PC-3 (cell line): ENCODE measurements around the gene ZCCHC14. TPM values are rescaled to one million over a fixed set of nuclear protein-coding genes. Genes with fewer than 3 reads are reported as not detected.

Experiments used
- ATAC-seq: fragments of 200-7000 bp; cut with Tn5 transposase; 2 replicates; pipeline ENCODE4 v1.9.1; 2020; ENCODE audit warnings: mild to moderate bottlenecking, moderate library complexity
- BruUV-seq: library from RNA; stranded (reverse); fragments of 400-500 nt; replicated peaks from 2 replicates; lab custom pipeline; 2021; lab: Mats Ljungman, UMichigan
- CTCF ChIA-PET: fragments of 300-600 bp; sonication (Branson Sonifier 250); formaldehyde crosslinking; loops from one replicate; lab custom pipeline; 2022; ENCODE audit warnings: antibody characterized with exemption; lab: Charles Lee
- POLR2A ChIA-PET: fragments of 300-600 bp; sonication (Branson Sonifier 250); formaldehyde crosslinking; loops from one replicate; lab custom pipeline; 2022; ENCODE audit warnings: antibody characterized with exemption; ENCODE audit not compliant: unreplicated experiment; lab: Charles Lee
- DNase-seq: peaks from one replicate; pipeline ENCODE4 v3.0.0-alpha.2; 2015
- H2AFZ ChIP-seq: fragments of 300-600 bp; sonication (generic); 2 replicates; pipeline ENCODE4 v1.6.0; 2016; ENCODE audit warnings: antibody characterized with exemption, low read length
- H3F3A ChIP-seq: fragments of 300-600 bp; sonication (generic); one replicate; pipeline ENCODE4 v1.6.0; 2017; ENCODE audit warnings: antibody characterized with exemption, low read length, control low read depth, mild to moderate bottlenecking; ENCODE audit not compliant: unreplicated experiment
- H3K27ac ChIP-seq: fragments of 300-600 bp; sonication (generic); 2 replicates; pipeline ENCODE4 v1.5.1; 2016; ENCODE audit warnings: mild to moderate bottlenecking, low read length
- H3K27me3 ChIP-seq: fragments of 300-600 bp; sonication (generic); 2 replicates; pipeline ENCODE4 v1.6.1; 2016; ENCODE audit warnings: low read length, mixed read lengths
- H3K36me3 ChIP-seq: fragments of 300-600 bp; sonication (generic); 2 replicates; pipeline ENCODE4 v1.6.1; 2016; ENCODE audit warnings: low read depth, mixed run types, low read length, mixed read lengths
- H3K4me1 ChIP-seq: fragments of 300-600 bp; sonication (generic); 2 replicates; pipeline ENCODE4 v1.5.1; 2016; ENCODE audit warnings: low read length; ENCODE audit not compliant: insufficient read depth
- H3K4me2 ChIP-seq: fragments of 300-600 bp; sonication (generic); 2 replicates; pipeline ENCODE4 v1.6.0; 2016; ENCODE audit warnings: low read length
- H3K4me3 ChIP-seq: fragments of 300-600 bp; sonication (generic); 2 replicates; pipeline ENCODE4 v1.5.1; 2016; ENCODE audit warnings: mild to moderate bottlenecking, low read length, mixed read lengths
- H3K79me2 ChIP-seq: fragments of 300-600 bp; sonication (generic); 2 replicates; pipeline ENCODE4 v1.6.1; 2017; ENCODE audit warnings: low read length, mixed read lengths
- H3K9ac ChIP-seq: fragments of 300-600 bp; sonication (generic); 2 replicates; pipeline ENCODE4 v1.6.0; 2016; ENCODE audit warnings: mild to moderate bottlenecking, low read length
- H3K9me2 ChIP-seq: fragments of 300-600 bp; sonication (generic); replicated peaks from 2 replicates; pipeline ENCODE4 v1.6.1; 2016; ENCODE audit warnings: mixed run types, low read length, mixed read lengths
- H3K9me3 ChIP-seq: fragments of 300-600 bp; sonication (generic); 2 replicates; pipeline ENCODE4 v1.6.1; 2016; ENCODE audit warnings: low read length, mixed read lengths
- H4K20me1 ChIP-seq: fragments of 300-600 bp; sonication (generic); 2 replicates; pipeline ENCODE4 v1.6.1; 2016; ENCODE audit warnings: low read length, mixed read lengths
- CTCF ChIP-seq: fragments of 300-600 bp; sonication (generic); conservative IDR thresholded peaks from 2 replicates; pipeline ENCODE4 v1.5.1; 2017; ENCODE audit warnings: antibody characterized with exemption, low read depth, mild to moderate bottlenecking, low read length
- EZH2 ChIP-seq: fragments of 300-600 bp; sonication (generic); IDR thresholded peaks from one replicate; pipeline ENCODE4 v1.6.1; 2017; ENCODE audit warnings: antibody characterized with exemption, mild to moderate bottlenecking, low read length; ENCODE audit not compliant: unreplicated experiment
- EZH2phosphoT487 ChIP-seq: fragments of 300-600 bp; sonication (generic); IDR thresholded peaks from 2 replicates; pipeline ENCODE4 v1.6.1; 2018; ENCODE audit warnings: mild to moderate bottlenecking, antibody characterized with exemption, low read length, borderline replicate concordance
- intact Hi-C: fragments of 100-400 bp; cut with micrococcal nuclease; formaldehyde crosslinking; loops from 2 replicates; pipeline ENCODE4 v1.9.0; 2023
- total RNA-seq: library from RNA; depleted of rRNA; stranded (reverse); fragments of >200 nt; gene quantifications from 2 replicates; pipeline ENCODE4 v1.2.3, GENCODE V29; 2014

The ZCCHC14 gene
- total RNA-seq, 1 experiment from 2014 or later: 5.3 TPM

- Histone ChIP-seq H3K27ac (no peak overlapping the region), H3K4me3 (no peak overlapping the region), H3K9me2 (no peaks in the 10 kb centered on the region), H3K36me3 (no peaks in the 10 kb centered on the region), H3K4me2 (no peak overlapping the region), H3K9me3 (no peaks in the 10 kb centered on the region), H3F3A (no peaks in the 10 kb centered on the region), H2AFZ (no peak overlapping the region), H3K9ac (no peak overlapping the region), H3K27me3 (no peaks in the 10 kb centered on the region), H3K79me2 (no peaks in the 10 kb centered on the region), H4K20me1 (no peaks in the 10 kb centered on the region), H3K4me1 (no peaks in the 10 kb centered on the region)
- CTCF ChIA-PET: no interaction called here
- ATAC-seq: no peak
- BruUV-seq: no TSS peak
- DNase-seq: no peak
- TF ChIP-seq CTCF: no peak
- no peak for TF ChIP-seq EZH2phosphoT487
- TF ChIP-seq EZH2: no peak
- POLR2A ChIA-PET: no interaction called here
- intact Hi-C loops: no loop called here
Measured at GRCh38 chr16:87527055-87527724, 34.4 kb upstream of the ZCCHC14 start.

DNA sequence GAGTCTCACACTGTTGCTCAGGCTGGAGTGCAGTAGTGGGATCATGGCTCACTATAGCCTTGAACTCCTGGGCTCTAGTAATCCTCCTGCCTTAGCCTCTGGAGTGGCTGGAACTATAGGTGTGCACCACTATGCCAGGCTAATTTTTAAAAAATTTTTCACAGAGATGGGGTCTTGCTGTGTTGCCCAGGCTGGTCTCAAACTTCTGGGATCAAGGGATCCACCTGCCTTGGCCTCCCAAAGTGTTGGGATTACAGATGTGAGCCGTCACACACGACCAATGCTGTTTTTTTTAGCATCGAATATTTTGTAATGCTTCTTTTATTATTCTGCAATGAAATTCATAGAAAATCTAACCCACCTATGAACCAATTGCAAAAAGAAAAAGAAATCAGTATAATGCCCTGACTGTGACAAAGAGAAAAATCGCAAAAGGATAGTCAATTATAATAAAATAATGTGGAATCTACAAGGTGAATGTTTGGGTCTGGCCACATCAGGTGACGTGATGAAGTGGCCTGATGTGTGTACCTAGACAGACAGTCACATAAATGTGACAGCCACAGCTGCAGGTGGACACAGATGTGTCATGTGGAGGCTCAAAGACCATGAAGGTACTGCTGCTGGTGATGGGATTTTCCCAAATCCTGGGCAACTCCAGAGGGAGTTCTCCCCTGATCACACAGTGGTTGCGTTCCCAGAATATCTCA is 33.6 kb upstream of the ZCCHC14 start:
- no peak overlapping the region for H2AFZ ChIP-seq
- H3K27ac ChIP-seq: no peak overlapping the region
- CTCF ChIA-PET: no interaction called here
- no TSS peak for BruUV-seq
- no peaks in the 10 kb centered on the region for H3K27me3 ChIP-seq
- no peaks in the 10 kb centered on the region for H3K79me2 ChIP-seq
- H3K9me2 ChIP-seq: no peaks in the 10 kb centered on the region
- H3K36me3 ChIP-seq: no peaks in the 10 kb centered on the region
- no peak for TF ChIP-seq EZH2
- TF ChIP-seq CTCF: no peak
- POLR2A ChIA-PET: no interaction called here
- no peak for DNase-seq
- ATAC-seq: no peak
- no peak overlapping the region for H3K4me3 ChIP-seq
- intact Hi-C loops: no loop called here
- no peaks in the 10 kb centered on the region for H3K4me1 ChIP-seq
- H4K20me1 ChIP-seq: no peaks in the 10 kb centered on the region
- no peaks in the 10 kb centered on the region for H3K9me3 ChIP-seq
- H3F3A ChIP-seq: no peaks in the 10 kb centered on the region
- no peak overlapping the region for H3K4me2 ChIP-seq
- H3K9ac ChIP-seq: no peak overlapping the region

DNA sequence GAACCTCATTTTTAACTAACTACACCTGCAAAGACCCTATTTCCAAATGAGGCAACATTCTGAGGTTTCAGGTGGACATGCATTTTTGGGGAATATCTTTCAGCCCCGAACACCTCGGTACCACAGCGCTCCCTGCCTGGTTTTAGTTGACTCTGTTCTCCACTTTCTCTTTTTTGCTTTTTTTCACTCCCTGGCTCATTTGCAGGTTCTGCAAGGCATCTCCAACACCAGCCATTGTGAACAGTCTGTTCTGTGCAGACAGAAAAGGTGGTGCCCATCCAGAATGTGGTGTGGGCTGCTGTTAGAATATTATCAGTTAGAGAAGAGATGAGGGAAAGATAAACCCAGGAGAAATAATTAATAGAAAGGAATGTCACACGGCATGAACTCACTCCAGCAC is 32.5 kb upstream of the ZCCHC14 start:
- ChIA-PET POLR2A (no interaction called here), CTCF (no interaction called here)
- Histone ChIP-seq H3K27ac (no peak overlapping the region), H3K9me2 (no peaks in the 10 kb centered on the region), H3K79me2 (no peaks in the 10 kb centered on the region), H3K4me1 (no peaks in the 10 kb centered on the region), H3K36me3 (no peaks in the 10 kb centered on the region), H4K20me1 (no peaks in the 10 kb centered on the region), H3K4me2 (no peak overlapping the region), H3K9ac (no peak overlapping the region), H3F3A (no peaks in the 10 kb centered on the region), H3K4me3 (no peak overlapping the region), H3K9me3 (no peaks in the 10 kb centered on the region), H3K27me3 (no peaks in the 10 kb centered on the region), H2AFZ (no peak overlapping the region)
- no peak for TF ChIP-seq EZH2phosphoT487
- TF ChIP-seq CTCF: no peak
- no peak for TF ChIP-seq EZH2
- no TSS peak for BruUV-seq
- ATAC-seq: no peak
- intact Hi-C loops: no loop called here
- DNase-seq: no peak
